HG02943 (cell line): ENCODE results near the gene ACAA1.
"Not testable (repeated sequence)": the region's sequence is repeated elsewhere in the genome, so short reads cannot be mapped to it uniquely, and the experiment has no call there.

Source experiments
- ATAC-seq: cut with Tn5 transposase; IDR thresholded peaks from one replicate; pipeline ENCODE4 v1.9.1; 2021; ENCODE audit warnings: mild to moderate bottlenecking, low read depth, moderate library complexity; ENCODE audit not compliant: unreplicated experiment

Gene ACAA1

GRCh38 chr3:38084334-38085310, 52.3 kb downstream of the ACAA1 start:
- no peak for ATAC-seq

GRCh38 chr3:38083871-38084333, 53.0 kb downstream of the ACAA1 start:
- no peak for ATAC-seq

GRCh38 chr3:38083254-38083653, 53.7 kb downstream of the ACAA1 start:
- not testable (repeated sequence) for ATAC-seq

- ATAC-seq: not testable (repeated sequence)
Measured at GRCh38 chr3:38082296-38082695, 54.6 kb downstream of the ACAA1 start.

GRCh38 chr3:38077073-38077472, 59.9 kb downstream of the ACAA1 start:
- ATAC-seq: not testable (repeated sequence)
